T-helper 9 cell (primary cell): ENCODE data around the gene FARP1.
"Not testable (repeated sequence)": the region's sequence is repeated elsewhere in the genome, so short reads cannot be mapped to it uniquely, and the experiment has no call there.

Experiments
- DNase-seq: peaks from one replicate; pipeline ENCODE4 v3.0.0-alpha.2; 2020

FARP1 gene

DNA sequence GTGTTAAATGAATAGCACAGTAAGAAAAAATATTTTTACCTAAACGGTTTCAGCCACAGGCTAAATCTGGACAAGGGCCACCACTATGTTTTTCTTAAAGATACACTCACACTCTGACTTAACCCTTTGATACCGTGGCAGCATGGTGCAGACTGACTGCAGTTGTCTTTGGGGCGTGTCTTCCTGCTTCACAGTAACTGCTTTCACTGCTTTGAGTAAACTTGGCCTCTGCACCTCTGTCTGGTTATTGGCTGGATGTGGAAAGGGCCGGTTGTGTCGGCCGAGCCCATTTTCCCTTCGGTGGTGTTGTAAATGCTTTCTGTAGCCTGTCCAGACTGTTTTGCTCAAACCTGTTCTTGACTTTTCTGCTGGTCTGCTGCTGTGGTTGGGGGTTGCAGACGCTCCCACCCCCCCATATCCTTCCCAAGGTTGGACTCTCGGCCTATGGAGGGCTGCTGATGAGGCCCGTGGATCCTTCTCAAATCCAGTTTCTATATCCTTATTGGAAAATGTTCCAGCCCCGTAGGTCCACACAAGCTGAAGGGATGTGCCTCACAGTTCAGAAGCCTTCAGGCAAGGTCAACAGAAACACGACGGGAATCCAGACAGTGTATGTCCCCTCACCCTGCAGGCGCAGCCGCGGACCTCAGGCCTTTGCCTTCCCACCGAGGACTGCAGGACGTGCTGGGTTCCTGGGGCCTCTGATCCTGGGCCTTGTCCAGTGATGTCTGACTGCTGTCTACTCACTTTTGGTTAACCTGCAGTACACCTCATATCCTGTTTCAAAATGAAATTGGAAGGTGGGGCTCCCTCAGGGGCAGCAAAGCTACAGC is 124.4 kb downstream of the FARP1 start:
- no peak for DNase-seq

DNA sequence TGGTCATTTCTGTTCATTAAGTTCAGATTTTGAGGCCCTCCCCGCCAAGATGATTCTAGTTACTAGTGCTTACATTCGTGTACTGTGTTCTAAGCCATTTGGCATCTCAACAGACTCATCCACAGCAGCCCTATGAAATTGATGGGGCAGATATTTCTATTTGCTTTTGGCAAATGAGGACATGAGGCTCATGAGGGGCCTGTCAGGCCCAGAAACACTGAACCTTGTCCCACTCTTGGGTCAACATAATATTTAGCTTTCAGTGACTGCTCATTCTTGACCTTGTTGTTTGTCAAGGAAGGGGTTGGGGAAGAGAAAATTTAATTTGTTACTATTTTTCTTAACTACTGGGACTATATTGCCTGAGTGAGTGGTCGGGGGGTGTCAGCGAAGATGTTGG is 126.5 kb downstream of the FARP1 start:
- no peak for DNase-seq

DNA sequence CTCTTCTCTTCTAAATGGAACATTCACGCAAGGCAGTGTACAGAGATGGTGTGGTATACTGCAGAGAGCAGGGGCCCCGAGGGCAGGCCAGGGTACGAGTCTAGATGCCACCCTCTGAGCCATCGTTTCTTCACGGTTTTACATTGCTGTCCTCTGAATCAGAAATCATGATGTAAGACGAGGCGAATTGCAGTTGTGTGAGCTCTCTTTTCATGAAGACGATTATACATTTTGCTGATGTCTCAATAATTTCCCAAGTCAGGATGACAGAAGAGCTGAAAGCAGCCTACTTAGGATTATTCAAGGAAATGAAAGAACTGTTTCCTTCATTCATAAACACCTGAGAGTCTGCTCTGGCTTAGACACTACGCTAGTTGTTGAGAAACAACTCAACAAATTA is 127.9 kb downstream of the FARP1 start:
- DNase-seq = no peak

DNA sequence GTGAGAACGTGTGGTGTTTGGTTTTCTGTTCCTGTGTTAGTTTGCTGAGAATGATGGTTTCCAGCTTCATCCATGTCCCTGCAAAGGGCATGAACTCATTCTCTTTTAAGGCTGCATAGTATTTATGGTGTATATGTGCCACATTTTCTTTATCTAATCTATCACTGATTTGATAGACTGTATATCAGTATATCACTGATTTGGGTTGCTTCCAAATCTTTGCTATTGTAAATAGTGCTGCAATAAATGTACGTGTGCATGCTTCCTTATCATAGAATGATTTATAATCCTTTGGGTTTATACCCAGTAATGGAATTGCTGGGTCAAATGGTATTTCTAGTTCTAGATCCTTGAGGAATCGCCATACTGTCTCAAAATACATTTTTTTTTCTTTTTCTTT is 128.8 kb downstream of the FARP1 start:
- DNase-seq = not testable (repeated sequence)

DNA sequence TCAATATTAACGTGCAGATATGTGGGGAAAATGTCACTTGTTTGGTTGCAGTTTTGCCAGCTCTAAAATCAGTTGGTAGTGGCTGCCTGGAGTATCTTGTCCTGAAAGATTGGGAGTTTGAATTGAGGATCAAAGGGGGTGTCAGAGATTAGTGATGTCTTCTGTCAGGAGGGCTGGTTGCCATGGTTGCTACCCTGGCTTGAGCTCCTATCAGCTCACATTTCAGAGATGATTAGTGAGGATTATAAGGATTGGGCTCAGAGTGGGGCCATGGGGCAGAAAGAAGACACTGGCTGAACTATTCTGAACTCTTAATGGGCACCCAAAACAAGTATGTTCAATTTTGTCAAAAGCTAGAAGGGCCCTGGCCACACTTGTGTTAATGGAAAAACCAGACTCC is 129.7 kb downstream of the FARP1 start:
- DNase-seq = no peak

DNA sequence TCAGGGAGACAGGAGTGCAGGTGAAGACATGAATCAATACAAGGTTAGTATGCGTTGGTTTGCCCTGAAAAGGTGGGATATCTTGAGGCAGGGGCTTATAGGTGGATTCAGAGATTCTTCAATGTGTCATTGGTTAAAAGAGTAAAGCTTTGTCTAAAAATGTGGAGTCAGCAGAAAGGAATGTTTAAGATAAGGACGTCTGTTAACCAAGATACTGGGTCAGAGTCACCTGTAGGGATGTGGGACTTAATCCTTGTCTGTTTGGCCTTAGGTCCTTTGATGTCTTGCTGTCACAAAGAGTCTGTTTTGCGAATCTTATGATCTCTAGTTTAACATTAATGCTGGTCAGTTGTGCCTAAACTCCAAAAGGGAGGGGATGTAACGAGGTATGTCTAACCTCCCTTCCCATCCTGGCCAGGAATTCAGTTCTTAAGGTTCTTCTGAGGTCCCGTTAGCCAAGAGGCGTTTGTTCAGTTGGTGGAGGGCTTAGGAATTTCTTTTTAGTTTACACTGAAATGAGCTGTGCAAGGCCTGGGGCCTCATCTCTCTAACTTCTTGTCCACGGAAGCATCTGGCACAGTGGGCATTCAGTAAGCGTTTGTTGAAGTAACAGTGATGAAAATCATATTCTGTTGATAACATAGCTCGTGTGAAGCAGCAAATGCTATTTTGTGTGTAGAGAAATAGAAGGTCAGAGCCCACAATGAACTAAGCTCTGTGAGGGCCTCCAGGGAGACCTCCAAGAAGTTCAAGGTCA is 130.4 kb downstream of the FARP1 start:
- no peak for DNase-seq

DNA sequence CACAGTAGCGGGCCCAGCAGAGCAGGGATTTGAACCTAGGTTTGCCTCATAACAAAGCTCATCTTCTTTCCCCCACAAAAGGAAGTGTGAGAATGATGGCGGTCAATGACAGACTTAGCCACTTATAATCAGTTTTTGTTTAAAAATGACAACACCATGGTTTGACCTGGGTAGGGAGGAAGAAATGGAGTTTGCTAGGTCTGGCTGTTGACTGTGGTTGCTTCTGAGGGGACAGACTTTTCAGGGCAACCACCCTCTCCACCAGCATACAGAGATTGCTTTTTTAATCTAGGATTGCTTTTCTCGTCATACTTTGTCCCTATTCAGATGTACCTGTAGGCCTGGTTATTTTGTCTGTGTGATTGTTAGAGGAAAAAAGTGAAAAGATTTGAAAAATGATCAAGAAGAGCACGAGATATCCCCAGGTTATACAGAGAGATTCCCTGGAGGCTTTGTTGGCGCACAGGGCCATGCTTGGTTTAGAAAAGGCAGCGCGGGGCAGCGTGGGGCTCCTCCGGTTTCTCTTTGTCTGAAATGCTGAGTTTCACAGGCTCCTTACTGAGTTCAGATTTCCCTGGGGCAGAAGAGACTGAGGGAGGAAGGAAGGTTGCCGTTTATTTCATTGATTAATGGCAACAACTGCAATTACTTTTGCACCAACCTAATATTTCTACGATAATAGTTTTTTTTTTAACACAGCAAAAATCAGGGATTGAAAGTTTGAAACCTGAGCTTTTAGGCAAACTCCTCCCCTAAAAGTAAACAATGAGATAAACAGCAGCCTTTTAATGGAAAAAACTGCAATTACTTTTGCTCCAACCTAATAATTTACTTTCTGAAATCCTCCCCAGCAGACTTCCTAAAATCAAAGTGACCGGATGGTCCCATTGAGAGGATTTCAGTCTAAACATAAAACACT is 131.2 kb downstream of the FARP1 start:
- DNase-seq = no peak

DNA sequence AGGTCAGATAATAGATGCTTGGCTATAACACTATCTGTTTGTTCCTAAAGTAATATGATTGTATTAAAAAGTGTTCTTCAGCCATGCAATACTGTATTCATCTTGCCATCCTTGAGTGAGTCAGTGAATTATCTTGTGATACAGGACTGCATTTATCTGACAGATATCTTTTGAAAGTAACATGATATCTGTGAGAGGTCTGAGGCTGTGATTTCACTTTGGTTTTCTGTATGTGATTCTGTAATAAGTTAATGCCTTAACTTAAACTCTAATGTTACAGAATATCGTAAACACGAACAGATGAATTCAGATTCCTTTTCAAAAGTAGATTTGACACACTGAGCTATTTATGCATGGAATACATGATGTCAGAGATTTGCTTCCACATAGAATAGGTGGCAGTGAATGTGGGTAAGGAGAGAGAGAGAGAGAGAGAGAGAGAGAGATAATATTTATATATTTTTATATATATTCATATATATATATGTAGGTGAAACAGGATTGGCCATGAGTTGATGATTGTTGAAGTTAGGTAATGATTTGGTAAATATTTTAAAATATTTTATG is 132.1 kb downstream of the FARP1 start:
- no peak for DNase-seq

DNA sequence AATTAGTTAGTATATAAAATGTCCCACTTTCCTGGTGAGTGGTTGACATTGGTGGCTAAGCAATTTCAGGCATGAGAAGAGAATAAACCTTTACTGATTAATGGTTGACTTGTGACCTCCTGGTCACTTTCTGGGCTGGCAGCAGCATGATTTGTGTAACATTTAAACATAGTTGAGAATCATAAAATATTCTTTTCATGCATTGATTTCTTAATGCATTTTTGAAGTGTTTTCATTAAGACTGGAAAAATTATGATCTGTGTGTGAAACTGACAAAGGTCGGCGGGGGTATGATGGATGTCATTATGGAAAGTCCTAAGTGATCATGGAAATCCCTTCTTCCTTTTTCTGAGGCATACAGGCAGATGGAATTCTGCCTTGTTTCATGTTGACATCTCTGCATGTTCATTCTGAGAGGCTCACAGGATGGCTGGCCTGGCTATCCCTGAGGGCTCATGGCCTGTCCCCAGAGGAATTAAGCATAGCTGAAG is 132.8 kb downstream of the FARP1 start:
- DNase-seq = no peak

DNA sequence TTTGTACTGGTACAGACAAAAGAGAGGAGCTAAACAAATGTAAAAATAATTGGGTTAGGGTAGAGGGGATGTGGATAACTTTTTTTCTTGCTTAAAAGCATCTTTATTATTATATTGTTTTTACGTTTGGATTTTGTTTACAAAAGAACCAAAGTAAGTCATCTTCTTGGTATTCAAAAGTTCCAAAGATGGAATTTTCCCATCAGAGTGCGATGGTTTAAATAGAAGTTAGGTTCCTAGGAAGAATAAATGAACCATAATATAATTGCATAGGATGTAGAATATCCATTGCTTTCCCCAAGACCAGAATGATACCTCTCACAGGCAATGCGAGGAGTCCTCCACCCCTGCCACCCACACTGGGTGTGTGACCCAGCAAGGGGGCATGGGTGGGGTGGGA is 133.6 kb downstream of the FARP1 start:
- DNase-seq = no peak

DNA sequence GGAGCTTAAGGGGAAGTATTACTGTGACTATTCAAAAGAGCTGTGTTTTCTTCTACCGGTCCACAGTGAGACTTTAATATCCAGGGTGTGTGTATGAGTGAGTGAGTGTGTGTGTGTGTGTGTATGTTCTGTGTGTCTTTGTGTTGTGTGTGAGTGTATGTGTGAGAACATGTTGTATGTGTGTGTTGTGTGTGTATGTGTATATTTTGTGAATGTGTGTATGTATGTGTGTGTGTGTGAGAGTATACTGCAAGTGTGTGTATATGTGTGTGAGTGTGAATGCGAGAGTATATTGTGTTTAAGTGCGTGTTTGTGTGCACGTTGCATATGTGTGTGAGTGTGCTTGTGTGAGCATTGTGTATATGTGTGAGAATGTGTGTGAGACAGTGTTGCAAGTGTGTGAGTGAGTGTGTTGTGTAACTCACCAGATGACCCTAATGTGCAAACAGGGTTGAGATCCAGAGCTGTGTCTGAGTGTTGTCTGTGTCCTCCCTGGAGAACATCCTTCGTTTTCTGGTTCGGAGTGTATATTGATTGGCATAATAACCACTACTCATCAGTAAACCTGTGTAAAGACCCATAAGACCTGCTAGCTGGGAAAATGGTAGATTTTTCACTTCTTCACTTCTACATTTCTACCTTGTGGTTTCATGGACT is 135.3 kb downstream of the FARP1 start:
- no peak for DNase-seq

DNA sequence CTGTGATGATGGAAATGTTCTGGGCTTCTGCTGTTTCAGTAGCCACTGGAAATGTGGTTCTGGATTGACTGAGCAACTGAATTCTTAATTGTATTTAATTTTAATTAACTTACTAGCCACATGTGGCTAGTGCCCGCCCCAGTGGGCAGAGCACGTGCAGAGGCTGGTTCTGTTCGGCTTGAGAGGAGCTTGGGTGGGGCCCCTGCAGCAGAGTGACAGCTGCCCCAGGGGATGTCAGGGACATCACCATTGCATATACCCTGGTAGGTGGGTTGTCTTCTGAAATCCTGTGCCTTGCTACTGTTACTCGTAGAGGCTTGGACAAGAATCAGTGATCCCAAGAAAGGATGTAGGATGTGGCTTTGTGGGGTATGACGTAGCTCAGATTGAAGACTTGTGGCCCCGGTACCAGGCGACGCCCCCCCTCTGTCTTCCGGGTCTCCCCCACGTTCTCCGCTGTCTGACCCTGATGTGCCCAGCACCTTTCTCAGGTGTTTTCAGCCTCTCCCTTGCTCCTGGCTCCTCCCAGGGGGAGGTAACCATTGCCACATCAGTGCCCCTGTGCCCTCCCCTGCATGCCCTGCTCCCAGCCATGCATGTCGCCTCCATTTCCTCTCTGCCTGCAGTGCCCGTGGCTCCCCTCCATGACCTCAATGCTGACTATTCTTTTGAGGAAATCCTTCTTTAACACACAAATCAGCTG is 136.7 kb downstream of the FARP1 start:
- no peak for DNase-seq

DNA sequence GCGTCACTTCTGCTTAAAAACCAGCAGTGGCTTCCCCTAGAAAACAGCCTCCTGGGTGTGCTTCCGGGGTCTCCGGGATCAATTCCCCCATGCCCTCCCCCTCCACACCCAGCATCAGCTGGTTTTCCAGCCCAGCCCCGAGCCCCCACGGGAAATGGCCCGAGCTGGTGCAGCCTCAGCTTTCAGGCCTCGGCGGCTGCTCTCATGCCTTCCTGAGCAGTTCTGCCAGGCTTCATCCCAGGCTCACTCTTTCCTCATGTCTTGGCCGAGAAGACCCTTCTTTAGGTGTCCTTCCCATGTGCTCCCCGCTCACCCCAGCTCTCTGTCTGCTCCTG is 137.2 kb downstream of the FARP1 start:
- no peak for DNase-seq

DNA sequence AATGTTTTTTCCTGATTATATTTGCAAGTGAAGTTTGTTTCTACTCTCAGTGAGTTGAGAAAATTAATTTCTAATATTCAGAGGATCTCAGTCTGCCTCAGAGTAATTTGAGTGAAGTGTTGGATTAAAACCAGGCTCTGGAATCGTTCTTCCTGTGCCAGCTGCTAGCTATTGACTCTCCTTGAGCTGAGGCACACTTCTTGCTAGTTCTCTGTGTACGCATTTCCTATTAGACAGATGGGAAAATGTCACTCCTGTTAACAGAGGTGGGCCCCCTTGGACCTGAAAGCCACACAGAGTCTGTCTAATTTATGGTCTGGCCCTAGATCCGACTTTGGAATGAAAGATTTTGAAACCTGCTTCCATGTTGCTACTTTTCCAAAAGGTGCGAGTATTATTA is 141.8 kb downstream of the FARP1 start:
- DNase-seq = no peak

DNA sequence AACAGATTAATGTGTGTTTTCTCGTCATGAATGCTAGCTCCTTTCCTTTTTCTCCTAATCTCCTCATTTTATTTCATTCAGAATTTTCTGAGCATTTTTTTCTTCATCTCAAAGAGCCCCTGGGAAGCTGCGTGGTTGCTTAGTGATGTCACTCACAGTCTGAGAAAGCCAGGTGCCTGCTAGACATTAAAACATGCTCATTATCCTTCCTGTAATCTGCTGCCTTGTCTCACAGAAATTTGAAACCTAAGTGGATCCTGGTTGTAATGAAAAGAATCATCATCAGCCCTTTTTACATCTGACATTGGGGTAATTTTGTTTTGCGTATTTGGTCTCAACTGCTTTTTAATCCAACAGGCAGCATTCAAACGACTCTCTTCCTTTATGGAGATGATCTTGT is 142.4 kb downstream of the FARP1 start:
- no peak for DNase-seq

DNA sequence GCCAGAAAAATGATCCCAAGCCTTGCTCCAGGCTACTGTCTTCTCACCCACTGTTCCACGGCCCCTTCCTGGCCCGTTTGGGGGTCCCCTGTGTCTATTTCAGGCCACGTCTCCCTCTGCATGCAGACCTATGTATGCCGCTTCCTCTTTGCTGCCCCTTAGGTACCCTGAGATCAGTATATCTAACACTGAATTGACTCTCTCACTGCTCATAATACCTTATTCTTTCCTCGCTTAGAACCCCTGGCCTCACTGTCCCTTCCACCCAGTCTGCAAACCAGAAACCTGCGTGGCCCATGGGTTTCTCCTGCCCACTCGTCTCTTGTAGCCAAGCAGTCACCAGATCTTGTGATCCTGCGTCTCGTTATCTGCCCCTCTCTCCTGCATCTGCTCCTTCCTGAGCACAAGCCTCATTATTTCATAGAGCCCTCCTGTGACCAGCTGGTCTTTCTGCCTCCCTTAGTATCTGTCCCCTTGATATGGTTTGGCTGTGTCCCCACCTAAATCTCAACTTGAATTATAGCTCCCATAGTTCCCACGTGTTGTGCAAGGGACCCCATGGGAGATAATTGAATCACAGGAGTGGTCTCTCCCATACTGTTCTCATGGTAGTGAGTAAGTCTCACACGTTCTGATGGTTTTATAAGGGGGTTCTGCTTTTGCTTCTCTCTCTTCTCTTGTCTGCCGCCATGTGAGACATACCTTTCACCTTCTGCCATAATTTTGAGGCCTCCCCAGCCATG is 143.1 kb downstream of the FARP1 start:
- no peak for DNase-seq

DNA sequence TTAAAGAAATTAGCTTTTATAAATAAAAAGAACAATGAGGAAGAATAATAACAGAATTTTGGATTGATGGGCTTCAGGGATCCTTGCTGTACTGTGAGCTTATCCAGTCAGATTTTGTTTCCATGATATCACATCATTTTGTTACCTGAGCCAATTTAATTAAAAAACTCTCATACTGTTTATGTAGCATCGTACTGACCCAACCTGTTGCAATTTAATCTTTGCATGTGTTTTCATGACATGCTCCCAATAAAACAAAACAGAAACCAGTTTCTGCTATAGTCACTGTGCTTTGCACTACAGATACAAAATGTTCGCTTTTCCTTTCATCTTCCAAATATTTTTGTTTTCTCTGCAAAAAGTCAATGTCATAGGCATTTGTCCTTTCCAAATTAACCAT is 143.9 kb downstream of the FARP1 start:
- DNase-seq = no peak

DNA sequence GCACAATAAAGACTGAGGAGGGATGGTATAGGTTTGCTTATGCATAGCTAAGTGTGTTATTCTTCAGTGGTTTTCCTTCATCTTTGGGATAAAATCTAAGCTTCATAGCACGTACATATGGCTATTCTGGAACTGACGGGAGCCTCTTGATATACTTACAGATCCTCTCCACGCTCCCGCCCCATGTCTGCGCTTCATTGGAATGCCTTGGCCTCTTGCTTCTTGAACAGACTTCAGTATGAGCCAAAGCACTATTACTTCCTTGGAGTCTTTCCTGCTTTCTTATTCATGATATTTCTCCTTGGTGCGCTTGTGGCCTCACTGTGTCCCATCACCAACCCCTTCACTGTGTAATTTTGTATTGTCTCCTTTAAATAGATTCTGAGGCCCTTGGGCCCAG is 145.3 kb downstream of the FARP1 start:
- no peak for DNase-seq

DNA sequence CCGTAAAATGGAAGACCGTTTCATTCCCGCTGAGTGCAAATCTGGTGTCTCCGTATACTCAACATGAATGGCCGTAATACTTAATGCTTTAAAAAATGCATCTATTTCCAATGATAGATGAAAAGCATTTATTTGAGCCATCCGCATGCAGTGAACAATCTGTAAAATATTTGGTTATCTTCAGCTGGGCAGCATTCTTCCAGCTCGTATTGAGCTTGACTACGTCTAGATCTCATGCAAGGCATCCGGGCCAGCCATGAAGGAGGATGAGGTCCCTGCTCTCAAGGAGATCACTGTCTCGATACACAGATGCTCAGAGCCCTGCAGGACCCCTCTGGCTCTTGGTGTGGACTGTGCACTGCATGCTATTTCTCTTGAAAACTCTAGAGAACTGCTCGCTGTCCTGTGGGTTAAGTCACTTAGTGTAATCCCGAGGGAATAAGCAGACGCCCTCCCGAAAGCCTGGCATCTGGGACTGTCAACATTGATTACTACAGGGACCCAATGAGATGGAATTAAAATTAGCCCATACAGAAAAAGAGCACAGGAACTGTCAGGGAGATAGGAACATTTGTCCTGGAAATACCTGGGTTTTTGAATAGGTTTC is 146.5 kb downstream of the FARP1 start:
- no peak for DNase-seq

DNA sequence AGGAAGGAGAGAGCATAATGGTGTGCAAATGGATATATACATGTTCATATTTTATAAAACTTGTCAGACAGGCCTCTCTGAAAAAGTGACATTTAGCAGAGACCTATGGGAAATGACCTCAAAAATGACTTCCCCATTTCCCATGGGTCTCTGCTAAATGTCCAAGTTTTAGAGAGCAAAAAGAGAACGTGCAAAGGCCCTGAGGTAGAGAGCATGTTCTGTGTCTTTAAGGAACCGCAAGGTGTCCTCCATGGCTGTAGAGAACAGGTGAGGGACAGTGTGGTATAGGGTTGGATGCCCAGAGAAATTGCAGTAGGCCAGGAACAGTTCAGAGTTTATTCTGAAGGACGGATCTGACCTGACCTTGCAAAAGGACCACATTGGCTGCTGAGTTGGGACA is 147.4 kb downstream of the FARP1 start:
- DNase-seq = no peak

DNA sequence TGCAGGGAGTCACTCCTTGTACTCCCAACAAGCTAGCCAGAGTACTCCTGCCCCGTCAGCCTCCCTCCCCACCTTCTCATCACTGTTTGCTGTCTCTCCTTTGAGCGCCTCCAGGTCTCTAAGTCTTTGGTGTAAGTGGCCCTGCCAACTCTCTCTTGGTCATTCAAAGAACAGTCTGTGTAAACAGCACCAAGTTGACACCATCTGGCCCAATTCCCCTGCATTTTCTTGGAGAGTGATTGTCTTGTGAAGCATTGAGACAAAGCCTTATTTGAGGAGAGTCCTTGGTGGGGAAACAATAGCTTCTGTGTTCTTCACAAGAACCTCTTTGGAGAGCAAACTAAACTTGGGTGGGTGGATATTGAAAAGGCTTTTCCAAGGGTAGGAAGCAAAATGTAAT is 148.8 kb downstream of the FARP1 start:
- no peak for DNase-seq
